Fibroblast of villous mesenchyme (primary cell): ENCODE measurements around the gene MTARC1. TPM values are rescaled to one million over a fixed set of nuclear protein-coding genes. Genes with fewer than 3 reads are reported as not detected.
A peak's percentile ranks its signal among the peaks of the same experiment; 100 is the strongest.

Experiments used
- DNase-seq: peaks from one replicate; pipeline ENCODE4 v3.0.0-alpha.2; 2010; ENCODE audit warnings: low read depth
- H3K4me3 ChIP-seq: 2 replicates; pipeline ENCODE4 v1.5.1; 2011; ENCODE audit warnings: low read depth, mild to moderate bottlenecking, low read length
- total RNA-seq: library from RNA; depleted of rRNA; stranded (reverse); fragments of >200 nt; gene quantifications from 2 replicates; pipeline ENCODE4 v1.2.3, GENCODE V29; 2012
- TF ChIP-seq, protein P1 (sequence below): IDR thresholded peaks from 2 replicates; pipeline ENCODE4 v1.5.1; 2012; ENCODE audit warnings: low read depth, mild to moderate bottlenecking, low read length; ENCODE audit not compliant: insufficient read depth

The MTARC1 gene
- total RNA-seq, 1 donor = 1.7 TPM

GRCh38 chr1:220768126-220768601 is 18.5 kb upstream of the MTARC1 start:
- TF ChIP-seq, protein P1, sequence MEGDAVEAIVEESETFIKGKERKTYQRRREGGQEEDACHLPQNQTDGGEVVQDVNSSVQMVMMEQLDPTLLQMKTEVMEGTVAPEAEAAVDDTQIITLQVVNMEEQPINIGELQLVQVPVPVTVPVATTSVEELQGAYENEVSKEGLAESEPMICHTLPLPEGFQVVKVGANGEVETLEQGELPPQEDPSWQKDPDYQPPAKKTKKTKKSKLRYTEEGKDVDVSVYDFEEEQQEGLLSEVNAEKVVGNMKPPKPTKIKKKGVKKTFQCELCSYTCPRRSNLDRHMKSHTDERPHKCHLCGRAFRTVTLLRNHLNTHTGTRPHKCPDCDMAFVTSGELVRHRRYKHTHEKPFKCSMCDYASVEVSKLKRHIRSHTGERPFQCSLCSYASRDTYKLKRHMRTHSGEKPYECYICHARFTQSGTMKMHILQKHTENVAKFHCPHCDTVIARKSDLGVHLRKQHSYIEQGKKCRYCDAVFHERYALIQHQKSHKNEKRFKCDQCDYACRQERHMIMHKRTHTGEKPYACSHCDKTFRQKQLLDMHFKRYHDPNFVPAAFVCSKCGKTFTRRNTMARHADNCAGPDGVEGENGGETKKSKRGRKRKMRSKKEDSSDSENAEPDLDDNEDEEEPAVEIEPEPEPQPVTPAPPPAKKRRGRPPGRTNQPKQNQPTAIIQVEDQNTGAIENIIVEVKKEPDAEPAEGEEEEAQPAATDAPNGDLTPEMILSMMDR = no peak
- DNase-seq = peak; percentile 74
- H3K4me3 ChIP-seq = peak overlapping the region; percentile 10

DNA sequence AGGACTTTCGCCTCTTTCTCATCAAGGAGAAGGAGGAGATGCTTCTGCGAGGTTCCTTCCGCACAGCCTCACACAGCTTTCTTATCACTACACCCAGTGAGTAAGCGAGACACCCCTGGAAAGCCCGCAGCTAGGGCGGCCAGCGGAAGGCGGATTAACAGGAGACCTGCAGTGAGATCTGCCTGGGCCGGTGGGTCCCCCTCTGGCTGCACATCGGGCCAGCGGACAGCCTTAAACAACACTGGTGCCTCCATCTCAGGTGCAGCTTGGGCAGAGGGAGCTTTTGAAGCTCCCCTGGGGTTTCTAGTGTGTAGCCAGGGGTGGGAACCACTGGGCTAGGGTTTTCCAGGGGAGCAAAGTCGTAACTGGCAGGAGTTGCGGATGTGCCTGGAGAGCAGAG is 17.5 kb upstream of the MTARC1 start:
- TF ChIP-seq, protein P1 = no peak
- no peak overlapping the region for H3K4me3 ChIP-seq
- DNase-seq = no peak

DNA sequence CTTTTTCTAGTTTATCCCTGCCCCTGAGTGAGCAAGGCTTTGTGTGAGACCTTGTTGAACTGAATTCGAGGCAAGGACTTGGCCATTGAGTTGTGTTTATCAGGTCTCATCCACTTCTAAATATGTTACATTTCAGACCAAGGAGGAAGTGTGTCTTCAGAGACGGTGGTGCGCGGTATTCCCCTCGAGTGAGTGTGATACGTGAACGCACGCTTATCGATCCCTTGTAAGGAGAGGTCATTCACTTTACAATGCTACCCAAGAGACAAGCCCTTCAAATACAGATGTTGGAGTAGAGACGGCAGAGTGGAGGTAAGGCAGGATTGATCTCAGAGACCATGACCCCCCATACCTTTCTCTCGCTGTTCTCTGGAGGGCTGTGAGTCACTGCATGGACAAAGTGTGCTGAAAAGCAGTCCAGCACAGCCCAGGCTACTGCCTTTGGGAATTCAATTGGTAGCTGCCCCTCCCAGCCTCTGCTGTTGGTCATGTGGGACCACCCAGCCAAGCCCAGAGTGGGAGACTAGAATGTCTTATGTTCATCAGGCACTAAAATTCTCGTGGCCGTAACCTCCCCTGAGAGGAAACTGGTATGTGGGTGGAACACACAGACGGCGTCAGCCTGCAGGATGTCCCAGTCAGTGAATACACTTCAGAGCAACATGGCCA is 16.3 kb upstream of the MTARC1 start:
- TF ChIP-seq, protein P1 = no peak
- no peak overlapping the region for H3K4me3 ChIP-seq
- no peak for DNase-seq

DNA sequence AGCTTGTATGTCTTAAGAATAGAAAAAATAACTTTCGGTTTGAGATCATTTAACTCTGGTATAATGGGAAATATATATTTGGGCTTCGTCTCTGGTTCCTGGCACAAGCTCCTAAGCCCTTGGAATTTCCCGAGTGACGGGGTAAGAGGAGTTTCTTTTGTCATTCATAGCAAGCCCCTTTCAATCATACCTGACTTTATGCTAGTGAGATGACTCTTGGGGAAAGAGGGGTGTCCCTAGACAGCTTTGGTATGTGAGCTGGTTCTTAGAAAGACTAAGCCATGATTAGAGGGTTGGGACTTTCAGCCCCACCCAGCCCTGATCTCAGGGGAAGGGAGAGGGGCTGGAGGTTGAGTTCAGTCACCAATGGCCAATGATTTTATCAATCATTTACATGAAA is 13.9 kb upstream of the MTARC1 start:
- no peak for DNase-seq
- H3K4me3 ChIP-seq = no peak overlapping the region
- TF ChIP-seq, protein P1 = no peak

- no peak overlapping the region for H3K4me3 ChIP-seq
- peak; percentile 33 for DNase-seq
- TF ChIP-seq, protein P1 = peak; percentile 81
Observed at GRCh38 chr1:220775240-220775853, 11.4 kb upstream of the MTARC1 start.

DNA sequence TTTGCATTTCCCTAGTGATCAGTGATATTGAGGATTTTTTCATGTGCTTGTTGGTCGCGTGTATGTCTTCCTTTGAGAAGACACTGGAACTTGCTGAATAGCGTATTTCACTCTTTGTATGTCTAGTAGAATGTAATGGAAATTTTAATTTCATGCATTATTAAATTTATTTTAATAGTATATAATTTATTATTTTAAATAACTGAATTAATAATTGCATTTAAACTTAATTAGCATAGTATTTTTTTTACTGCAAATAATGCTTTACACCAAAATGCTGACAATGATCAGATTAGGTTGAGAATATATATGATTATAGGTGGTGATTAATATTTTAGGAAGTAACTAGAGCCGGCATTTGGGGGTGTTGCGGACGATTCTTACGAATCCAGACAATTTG is 10.5 kb upstream of the MTARC1 start:
- no peak for DNase-seq
- no peak overlapping the region for H3K4me3 ChIP-seq
- TF ChIP-seq, protein P1 = no peak
